MM.1S (cell line): Measurements from ENCODE around the gene KRTAP12-4.

ENCODE experiments used
- CTCF ChIP-seq: fragments of 300-600 bp; sonication (generic); IDR thresholded peaks from 2 replicates; pipeline ENCODE4 v1.5.1; 2016; ENCODE audit warnings: antibody characterized with exemption, low read length, mixed read lengths
- EZH2 ChIP-seq: fragments of 300-600 bp; sonication (generic); optimal IDR thresholded peaks from 2 replicates; pipeline ENCODE3; 2017; ENCODE audit warnings: low read depth, mild to moderate bottlenecking, antibody characterized with exemption, low read length, mixed read lengths

GRCh38 chr21:44613386-44614155 is 40.9 kb downstream of the KRTAP12-4 start:
- TF ChIP-seq CTCF = no peak
- no peak for TF ChIP-seq EZH2
